WTC11 (cell line): ENCODE measurements around the gene CFAP221. TPM values are rescaled to one million over a fixed set of nuclear protein-coding genes. Genes with fewer than 3 reads are reported as not detected.

Experiments used
- ATAC-seq: fragments of 200-7000 bp; cut with Tn5 transposase; 2 replicates; pipeline ENCODE4 v1.10.0; 2021; ENCODE audit warnings: mild to moderate bottlenecking, moderate library complexity
- CTCF ChIA-PET: fragments of 300-600 bp; sonication (Branson Sonifier 250); formaldehyde crosslinking; loops from one replicate; lab custom pipeline; 2021; ENCODE audit warnings: antibody characterized with exemption; lab: Charles Lee
- POLR2A ChIA-PET: fragments of 350-600 bp; sonication (Branson Sonifier 250); formaldehyde crosslinking; loops from one replicate; lab custom pipeline; 2021; ENCODE audit warnings: antibody characterized with exemption; lab: Charles Lee
- DNase-seq: peaks from one replicate; pipeline ENCODE4 v3.0.0; 2021; ENCODE audit warnings: low spot score
- H3K27ac Mint-ChIP-seq: 2 replicates; pipeline ENCODE4 v1.8.0; 2021; ENCODE audit warnings: mixed read lengths
- H3K27me3 Mint-ChIP-seq: 2 replicates; pipeline ENCODE4 v1.8.0; 2021; ENCODE audit warnings: low read depth, mild to moderate bottlenecking, moderate library complexity, mixed read lengths
- H3K36me3 Mint-ChIP-seq: 2 replicates; pipeline ENCODE4 v1.8.0; 2021; ENCODE audit warnings: mixed read lengths
- H3K4me1 Mint-ChIP-seq: 2 replicates; pipeline ENCODE4 v1.8.0; 2022; ENCODE audit warnings: mixed read lengths
- H3K4me3 Mint-ChIP-seq: 2 replicates; pipeline ENCODE4 v1.8.0; 2021; ENCODE audit warnings: mild to moderate bottlenecking, moderate library complexity, mixed read lengths
- H3K9me3 Mint-ChIP-seq: 2 replicates; pipeline ENCODE4 v1.8.0; 2021; ENCODE audit warnings: mixed read lengths
- ATF1 ChIP-seq: sonication (generic); formaldehyde crosslinking; IDR thresholded peaks from 2 replicates; pipeline ENCODE4 v1.8.1; 2023; ENCODE audit warnings: mild to moderate bottlenecking, moderate library complexity, missing genetic modification reagents
- ELF4 ChIP-seq: sonication (generic); formaldehyde crosslinking; IDR thresholded peaks from 2 replicates; pipeline ENCODE4 v1.8.1; 2022; ENCODE audit warnings: low read depth, mild to moderate bottlenecking, moderate library complexity, missing genetic modification reagents
- ETV6 ChIP-seq: sonication (generic); formaldehyde crosslinking; IDR thresholded peaks from 2 replicates; pipeline ENCODE4 v1.8.1; 2022; ENCODE audit warnings: mild to moderate bottlenecking, missing genetic modification reagents
- FOXP1 ChIP-seq: sonication (generic); formaldehyde crosslinking; IDR thresholded peaks from 2 replicates; pipeline ENCODE4 v1.8.0; 2022; ENCODE audit warnings: missing genetic modification reagents, mild to moderate bottlenecking, moderate library complexity, borderline replicate concordance
- KAT7 ChIP-seq: sonication (generic); formaldehyde crosslinking; IDR thresholded peaks from 2 replicates; pipeline ENCODE4 v1.8.1; 2023; ENCODE audit warnings: missing genetic modification reagents, mild to moderate bottlenecking, borderline replicate concordance
- MXD4 ChIP-seq: fragments of 250-450 bp; sonication (Bioruptor Pico); IDR thresholded peaks from 2 replicates; pipeline ENCODE4 v1.8.0; 2021; ENCODE audit warnings: mild to moderate bottlenecking, moderate library complexity, borderline replicate concordance
- MYBL2 ChIP-seq: sonication (generic); formaldehyde crosslinking; IDR thresholded peaks from 2 replicates; pipeline ENCODE4 v1.8.1; 2023; ENCODE audit warnings: mild to moderate bottlenecking, moderate library complexity, missing genetic modification reagents
- NFATC4 ChIP-seq: fragments of 250-450 bp; sonication (Bioruptor Pico); IDR thresholded peaks from 2 replicates; pipeline ENCODE4 v1.9.0; 2021; ENCODE audit warnings: mild to moderate bottlenecking
- NFYB ChIP-seq: sonication (generic); formaldehyde crosslinking; conservative IDR thresholded peaks from 2 replicates; pipeline ENCODE4 v1.8.0; 2022; ENCODE audit warnings: low read depth, missing genetic modification reagents
- PRRX2 ChIP-seq: fragments of 250-450 bp; sonication (Bioruptor Pico); IDR thresholded peaks from 2 replicates; pipeline ENCODE4 v1.8.0; 2021; ENCODE audit warnings: mild to moderate bottlenecking
- RORB ChIP-seq: fragments of 250-450 bp; sonication (Bioruptor Pico); IDR thresholded peaks from 2 replicates; pipeline ENCODE4 v1.9.0; 2021; ENCODE audit warnings: mild to moderate bottlenecking
- SMAD3 ChIP-seq: sonication (generic); formaldehyde crosslinking; IDR thresholded peaks from 2 replicates; pipeline ENCODE4 v1.8.0; 2022; ENCODE audit warnings: missing genetic modification reagents, mild to moderate bottlenecking, borderline replicate concordance
- SOX15 ChIP-seq: fragments of 250-450 bp; sonication (Bioruptor Pico); IDR thresholded peaks from 2 replicates; pipeline ENCODE4 v1.9.0; 2021; ENCODE audit warnings: mild to moderate bottlenecking
- SP1 ChIP-seq: sonication (generic); formaldehyde crosslinking; conservative IDR thresholded peaks from 2 replicates; pipeline ENCODE4 v1.8.1; 2022; ENCODE audit warnings: missing genetic modification reagents
- TCF7 ChIP-seq: sonication (generic); formaldehyde crosslinking; IDR thresholded peaks from 2 replicates; pipeline ENCODE4 v1.8.0; 2022; ENCODE audit warnings: mild to moderate bottlenecking, low read depth, missing genetic modification reagents, moderate library complexity
- ZBTB21 ChIP-seq: sonication (generic); formaldehyde crosslinking; IDR thresholded peaks from 2 replicates; pipeline ENCODE4 v1.8.1; 2023; ENCODE audit warnings: mild to moderate bottlenecking, missing genetic modification reagents, borderline replicate concordance
- ZNF263 ChIP-seq: sonication (generic); formaldehyde crosslinking; IDR thresholded peaks from 2 replicates; pipeline ENCODE4 v1.8.1; 2022; ENCODE audit warnings: low read depth, mild to moderate bottlenecking, moderate library complexity, missing genetic modification reagents
- ZNF317 ChIP-seq: sonication (generic); formaldehyde crosslinking; IDR thresholded peaks from 2 replicates; pipeline ENCODE4 v1.8.1; 2023; ENCODE audit warnings: low read depth, mild to moderate bottlenecking, moderate library complexity, missing genetic modification reagents, borderline replicate concordance
- ZNF396 ChIP-seq: fragments of 250-450 bp; sonication (Bioruptor Pico); IDR thresholded peaks from 2 replicates; pipeline ENCODE4 v1.8.0; 2021; ENCODE audit warnings: mild to moderate bottlenecking, moderate library complexity, borderline replicate concordance
- total RNA-seq: library from RNA; stranded (reverse); gene quantifications from 3 replicates; pipeline ENCODE4 v1.2.3, GENCODE V29; 2021
- TF ChIP-seq, protein P1 (sequence below): sonication (generic); formaldehyde crosslinking; IDR thresholded peaks from 2 replicates; pipeline ENCODE4 v1.8.1; 2023; ENCODE audit warnings: mild to moderate bottlenecking, missing genetic modification reagents
- TF ChIP-seq, protein P2 (sequence below): sonication (generic); formaldehyde crosslinking; IDR thresholded peaks from 2 replicates; pipeline ENCODE4 v1.8.1; 2023; ENCODE audit warnings: mild to moderate bottlenecking, missing genetic modification reagents, borderline replicate concordance
- TF ChIP-seq, protein P3 (sequence below): sonication (generic); formaldehyde crosslinking; conservative IDR thresholded peaks from 2 replicates; pipeline ENCODE4 v1.8.1; 2022; ENCODE audit warnings: mild to moderate bottlenecking, missing genetic modification reagents
- TF ChIP-seq, protein P4 (sequence below): fragments of 250-450 bp; sonication (Bioruptor Pico); IDR thresholded peaks from 2 replicates; pipeline ENCODE4 v1.9.0; 2021; ENCODE audit warnings: mild to moderate bottlenecking
- TF ChIP-seq, protein P5 (sequence below): fragments of 250-450 bp; sonication (Bioruptor Pico); IDR thresholded peaks from 2 replicates; pipeline ENCODE4 v1.9.0; 2021; ENCODE audit warnings: mild to moderate bottlenecking
- TF ChIP-seq, protein P6 (sequence below): sonication (generic); formaldehyde crosslinking; IDR thresholded peaks from 2 replicates; pipeline ENCODE4 v1.8.1; 2022; ENCODE audit warnings: mild to moderate bottlenecking, moderate library complexity, missing genetic modification reagents
- TF ChIP-seq, protein P7 (sequence below): sonication (generic); formaldehyde crosslinking; IDR thresholded peaks from 2 replicates; pipeline ENCODE4 v1.8.0; 2022; ENCODE audit warnings: mild to moderate bottlenecking, missing genetic modification reagents
- TF ChIP-seq, protein P8 (sequence below): fragments of 250-450 bp; sonication (Bioruptor Pico); IDR thresholded peaks from 2 replicates; pipeline ENCODE4 v1.9.0; 2021; ENCODE audit warnings: moderate library complexity, mild to moderate bottlenecking, inconsistent platforms, borderline replicate concordance

Gene CFAP221
- total RNA-seq, 1 experiment from 2014 or later = 0.35 TPM

DNA sequence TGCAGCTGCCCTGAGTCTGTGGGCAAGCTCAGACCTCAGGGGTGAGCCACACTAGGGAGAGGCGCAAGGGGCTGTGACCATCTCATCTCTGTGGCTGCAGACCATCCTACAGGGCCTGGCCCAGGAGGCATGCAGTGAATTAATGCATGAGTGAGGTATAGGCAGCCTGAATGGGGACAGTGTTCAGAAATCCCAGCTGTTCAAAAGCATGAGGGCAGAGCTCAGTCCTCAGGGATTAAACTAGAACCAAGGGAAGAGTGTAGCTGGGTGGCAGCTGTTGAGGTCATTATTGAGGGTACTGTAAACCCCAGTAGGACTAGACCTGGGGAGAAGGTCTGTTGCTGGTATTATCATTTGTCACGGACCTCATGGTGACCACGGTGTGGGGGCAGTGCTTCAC, 151.8 kb downstream of the CFAP221 start:
- CTCF ChIA-PET = interaction anchor here (0.8 kb wide), 1 partner anchor 479 kb away, joined by 3 read pairs; no protein-coding TSS in a partner anchor

DNA sequence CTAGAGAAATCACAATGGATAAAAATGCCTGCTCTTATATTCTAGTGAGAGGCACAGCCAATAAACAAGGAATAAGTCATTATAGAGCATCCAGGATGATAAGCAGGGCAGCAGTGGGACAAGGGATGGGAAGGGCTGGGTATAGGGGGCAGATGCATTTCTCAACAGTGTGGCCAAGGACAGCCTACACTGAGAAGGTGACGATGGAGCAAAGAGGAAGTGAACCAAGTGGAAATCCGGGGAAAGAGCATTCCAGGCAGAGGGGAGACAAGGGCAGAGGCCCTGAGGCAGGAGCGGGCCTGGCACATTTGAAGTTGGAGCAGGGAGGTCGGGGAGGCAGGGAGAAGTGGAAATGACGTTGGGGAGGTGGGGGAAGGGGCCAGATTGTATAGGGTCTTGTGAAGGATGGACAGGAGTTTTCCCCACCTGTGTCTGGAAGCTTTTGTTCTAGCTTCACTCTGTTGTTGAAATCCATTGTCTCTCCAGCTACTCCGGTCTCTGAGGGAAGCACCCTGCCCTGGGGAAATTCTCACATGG, 152.3 kb downstream of the CFAP221 start:
- ATAC-seq (no peak), DNase-seq (no peak)
- H3K27ac Mint-ChIP-seq = no peak overlapping the region
- H3K4me3 Mint-ChIP-seq = no peak overlapping the region
- TF ChIP-seq, protein P1, sequence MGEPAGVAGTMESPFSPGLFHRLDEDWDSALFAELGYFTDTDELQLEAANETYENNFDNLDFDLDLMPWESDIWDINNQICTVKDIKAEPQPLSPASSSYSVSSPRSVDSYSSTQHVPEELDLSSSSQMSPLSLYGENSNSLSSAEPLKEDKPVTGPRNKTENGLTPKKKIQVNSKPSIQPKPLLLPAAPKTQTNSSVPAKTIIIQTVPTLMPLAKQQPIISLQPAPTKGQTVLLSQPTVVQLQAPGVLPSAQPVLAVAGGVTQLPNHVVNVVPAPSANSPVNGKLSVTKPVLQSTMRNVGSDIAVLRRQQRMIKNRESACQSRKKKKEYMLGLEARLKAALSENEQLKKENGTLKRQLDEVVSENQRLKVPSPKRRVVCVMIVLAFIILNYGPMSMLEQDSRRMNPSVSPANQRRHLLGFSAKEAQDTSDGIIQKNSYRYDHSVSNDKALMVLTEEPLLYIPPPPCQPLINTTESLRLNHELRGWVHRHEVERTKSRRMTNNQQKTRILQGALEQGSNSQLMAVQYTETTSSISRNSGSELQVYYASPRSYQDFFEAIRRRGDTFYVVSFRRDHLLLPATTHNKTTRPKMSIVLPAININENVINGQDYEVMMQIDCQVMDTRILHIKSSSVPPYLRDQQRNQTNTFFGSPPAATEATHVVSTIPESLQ (CRISPR knock-in tag) = no peak
- TF ChIP-seq SP1 (no peak), ELF4 (CRISPR knock-in tag) (no peak), NFYB (no peak), MYBL2 (CRISPR knock-in tag) (no peak), KAT7 (no peak), TCF7 (no peak), ATF1 (CRISPR knock-in tag) (no peak), NFATC4 (CRISPR knock-in tag) (no peak), MXD4 (CRISPR knock-in tag) (no peak), RORB (CRISPR knock-in tag) (no peak)
- TF ChIP-seq, protein P2, sequence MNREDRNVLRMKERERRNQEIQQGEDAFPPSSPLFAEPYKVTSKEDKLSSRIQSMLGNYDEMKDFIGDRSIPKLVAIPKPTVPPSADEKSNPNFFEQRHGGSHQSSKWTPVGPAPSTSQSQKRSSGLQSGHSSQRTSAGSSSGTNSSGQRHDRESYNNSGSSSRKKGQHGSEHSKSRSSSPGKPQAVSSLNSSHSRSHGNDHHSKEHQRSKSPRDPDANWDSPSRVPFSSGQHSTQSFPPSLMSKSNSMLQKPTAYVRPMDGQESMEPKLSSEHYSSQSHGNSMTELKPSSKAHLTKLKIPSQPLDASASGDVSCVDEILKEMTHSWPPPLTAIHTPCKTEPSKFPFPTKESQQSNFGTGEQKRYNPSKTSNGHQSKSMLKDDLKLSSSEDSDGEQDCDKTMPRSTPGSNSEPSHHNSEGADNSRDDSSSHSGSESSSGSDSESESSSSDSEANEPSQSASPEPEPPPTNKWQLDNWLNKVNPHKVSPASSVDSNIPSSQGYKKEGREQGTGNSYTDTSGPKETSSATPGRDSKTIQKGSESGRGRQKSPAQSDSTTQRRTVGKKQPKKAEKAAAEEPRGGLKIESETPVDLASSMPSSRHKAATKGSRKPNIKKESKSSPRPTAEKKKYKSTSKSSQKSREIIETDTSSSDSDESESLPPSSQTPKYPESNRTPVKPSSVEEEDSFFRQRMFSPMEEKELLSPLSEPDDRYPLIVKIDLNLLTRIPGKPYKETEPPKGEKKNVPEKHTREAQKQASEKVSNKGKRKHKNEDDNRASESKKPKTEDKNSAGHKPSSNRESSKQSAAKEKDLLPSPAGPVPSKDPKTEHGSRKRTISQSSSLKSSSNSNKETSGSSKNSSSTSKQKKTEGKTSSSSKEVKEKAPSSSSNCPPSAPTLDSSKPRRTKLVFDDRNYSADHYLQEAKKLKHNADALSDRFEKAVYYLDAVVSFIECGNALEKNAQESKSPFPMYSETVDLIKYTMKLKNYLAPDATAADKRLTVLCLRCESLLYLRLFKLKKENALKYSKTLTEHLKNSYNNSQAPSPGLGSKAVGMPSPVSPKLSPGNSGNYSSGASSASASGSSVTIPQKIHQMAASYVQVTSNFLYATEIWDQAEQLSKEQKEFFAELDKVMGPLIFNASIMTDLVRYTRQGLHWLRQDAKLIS (CRISPR knock-in tag) = no peak
- TF ChIP-seq, protein P3, sequence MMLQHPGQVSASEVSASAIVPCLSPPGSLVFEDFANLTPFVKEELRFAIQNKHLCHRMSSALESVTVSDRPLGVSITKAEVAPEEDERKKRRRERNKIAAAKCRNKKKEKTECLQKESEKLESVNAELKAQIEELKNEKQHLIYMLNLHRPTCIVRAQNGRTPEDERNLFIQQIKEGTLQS (CRISPR knock-in tag) = no peak
- TF ChIP-seq, protein P4, sequence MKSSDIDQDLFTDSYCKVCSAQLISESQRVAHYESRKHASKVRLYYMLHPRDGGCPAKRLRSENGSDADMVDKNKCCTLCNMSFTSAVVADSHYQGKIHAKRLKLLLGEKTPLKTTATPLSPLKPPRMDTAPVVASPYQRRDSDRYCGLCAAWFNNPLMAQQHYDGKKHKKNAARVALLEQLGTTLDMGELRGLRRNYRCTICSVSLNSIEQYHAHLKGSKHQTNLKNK (CRISPR knock-in tag) = no peak
- TF ChIP-seq, protein P5, sequence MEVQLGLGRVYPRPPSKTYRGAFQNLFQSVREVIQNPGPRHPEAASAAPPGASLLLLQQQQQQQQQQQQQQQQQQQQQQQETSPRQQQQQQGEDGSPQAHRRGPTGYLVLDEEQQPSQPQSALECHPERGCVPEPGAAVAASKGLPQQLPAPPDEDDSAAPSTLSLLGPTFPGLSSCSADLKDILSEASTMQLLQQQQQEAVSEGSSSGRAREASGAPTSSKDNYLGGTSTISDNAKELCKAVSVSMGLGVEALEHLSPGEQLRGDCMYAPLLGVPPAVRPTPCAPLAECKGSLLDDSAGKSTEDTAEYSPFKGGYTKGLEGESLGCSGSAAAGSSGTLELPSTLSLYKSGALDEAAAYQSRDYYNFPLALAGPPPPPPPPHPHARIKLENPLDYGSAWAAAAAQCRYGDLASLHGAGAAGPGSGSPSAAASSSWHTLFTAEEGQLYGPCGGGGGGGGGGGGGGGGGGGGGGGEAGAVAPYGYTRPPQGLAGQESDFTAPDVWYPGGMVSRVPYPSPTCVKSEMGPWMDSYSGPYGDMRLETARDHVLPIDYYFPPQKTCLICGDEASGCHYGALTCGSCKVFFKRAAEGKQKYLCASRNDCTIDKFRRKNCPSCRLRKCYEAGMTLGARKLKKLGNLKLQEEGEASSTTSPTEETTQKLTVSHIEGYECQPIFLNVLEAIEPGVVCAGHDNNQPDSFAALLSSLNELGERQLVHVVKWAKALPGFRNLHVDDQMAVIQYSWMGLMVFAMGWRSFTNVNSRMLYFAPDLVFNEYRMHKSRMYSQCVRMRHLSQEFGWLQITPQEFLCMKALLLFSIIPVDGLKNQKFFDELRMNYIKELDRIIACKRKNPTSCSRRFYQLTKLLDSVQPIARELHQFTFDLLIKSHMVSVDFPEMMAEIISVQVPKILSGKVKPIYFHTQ (CRISPR knock-in tag) = no peak
- ChIA-PET POLR2A (no interaction called here), CTCF (interaction anchor here (0.8 to 1.4 kb wide), 3 partner anchors 23 to 478 kb away, joined by 3 to 4 read pairs (median 3); no protein-coding TSS in a partner anchor)
- peaks cover 67% of the 10 kb centered on the region for H3K4me1 Mint-ChIP-seq
- no peaks in the 10 kb centered on the region; the same call in 1 of the 2 replicates for H3K27me3 Mint-ChIP-seq
- H3K36me3 Mint-ChIP-seq = peaks cover 3% of the 10 kb centered on the region; the same call in 1 of the 2 replicates
- peaks cover 3% of the 10 kb centered on the region for H3K9me3 Mint-ChIP-seq

More for the DNA sequence above, 151.8 kb downstream of the CFAP221 start:
- H3K9me3 Mint-ChIP-seq = peaks cover 3% of the 10 kb centered on the region
- TF ChIP-seq, protein P6, sequence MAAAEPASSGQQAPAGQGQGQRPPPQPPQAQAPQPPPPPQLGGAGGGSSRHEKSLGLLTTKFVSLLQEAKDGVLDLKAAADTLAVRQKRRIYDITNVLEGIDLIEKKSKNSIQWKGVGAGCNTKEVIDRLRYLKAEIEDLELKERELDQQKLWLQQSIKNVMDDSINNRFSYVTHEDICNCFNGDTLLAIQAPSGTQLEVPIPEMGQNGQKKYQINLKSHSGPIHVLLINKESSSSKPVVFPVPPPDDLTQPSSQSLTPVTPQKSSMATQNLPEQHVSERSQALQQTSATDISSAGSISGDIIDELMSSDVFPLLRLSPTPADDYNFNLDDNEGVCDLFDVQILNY (CRISPR knock-in tag) = no peak
- TF ChIP-seq ZNF396 (CRISPR knock-in tag) = no peak
- TF ChIP-seq SOX15 = no peak
- no peak for TF ChIP-seq SP1
- TF ChIP-seq ZBTB21 = no peak
- no peak for TF ChIP-seq SMAD3 (CRISPR knock-in tag)
- TF ChIP-seq ZNF317 = no peak
- TF ChIP-seq PRRX2 (CRISPR knock-in tag) = no peak
- TF ChIP-seq ETV6 = no peak
- TF ChIP-seq, protein P7, sequence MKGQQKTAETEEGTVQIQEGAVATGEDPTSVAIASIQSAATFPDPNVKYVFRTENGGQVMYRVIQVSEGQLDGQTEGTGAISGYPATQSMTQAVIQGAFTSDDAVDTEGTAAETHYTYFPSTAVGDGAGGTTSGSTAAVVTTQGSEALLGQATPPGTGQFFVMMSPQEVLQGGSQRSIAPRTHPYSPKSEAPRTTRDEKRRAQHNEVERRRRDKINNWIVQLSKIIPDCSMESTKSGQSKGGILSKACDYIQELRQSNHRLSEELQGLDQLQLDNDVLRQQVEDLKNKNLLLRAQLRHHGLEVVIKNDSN (CRISPR knock-in tag) = no peak
- TF ChIP-seq, protein P8, sequence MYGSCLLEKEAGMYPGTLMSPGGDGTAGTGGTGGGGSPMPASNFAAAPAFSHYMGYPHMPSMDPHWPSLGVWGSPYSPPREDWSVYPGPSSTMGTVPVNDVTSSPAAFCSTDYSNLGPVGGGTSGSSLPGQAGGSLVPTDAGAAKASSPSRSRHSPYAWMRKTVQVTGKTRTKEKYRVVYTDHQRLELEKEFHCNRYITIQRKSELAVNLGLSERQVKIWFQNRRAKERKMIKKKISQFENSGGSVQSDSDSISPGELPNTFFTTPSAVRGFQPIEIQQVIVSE (CRISPR knock-in tag) = no peak
- no peak for TF ChIP-seq FOXP1 (CRISPR knock-in tag)
- TF ChIP-seq RORB (CRISPR knock-in tag) = no peak
- TF ChIP-seq ZNF263 = no peak
- TF ChIP-seq, all 79 proteins: peak for 0
- POLR2A ChIA-PET = no interaction called here
- no peak for ATAC-seq
- no peaks in the 10 kb centered on the region; the same call in 1 of the 2 replicates for H3K27me3 Mint-ChIP-seq
- H3K4me1 Mint-ChIP-seq = peaks cover 62% of the 10 kb centered on the region
- H3K27ac Mint-ChIP-seq = no peak overlapping the region
- DNase-seq = no peak
- H3K4me3 Mint-ChIP-seq = no peak overlapping the region
- peaks cover 3% of the 10 kb centered on the region; the same call in 1 of the 2 replicates for H3K36me3 Mint-ChIP-seq
